NCI-H510A (cell line): ENCODE measurements around the gene RLN3.
A peak's percentile ranks its signal among the peaks of the same experiment; 100 is the strongest.

Source experiments
- DNase-seq: peaks from one replicate; lab custom pipeline; 2025; lab: John Stamatoyannopoulos, UW

The RLN3 gene, protein sequence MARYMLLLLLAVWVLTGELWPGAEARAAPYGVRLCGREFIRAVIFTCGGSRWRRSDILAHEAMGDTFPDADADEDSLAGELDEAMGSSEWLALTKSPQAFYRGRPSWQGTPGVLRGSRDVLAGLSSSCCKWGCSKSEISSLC

DNA sequence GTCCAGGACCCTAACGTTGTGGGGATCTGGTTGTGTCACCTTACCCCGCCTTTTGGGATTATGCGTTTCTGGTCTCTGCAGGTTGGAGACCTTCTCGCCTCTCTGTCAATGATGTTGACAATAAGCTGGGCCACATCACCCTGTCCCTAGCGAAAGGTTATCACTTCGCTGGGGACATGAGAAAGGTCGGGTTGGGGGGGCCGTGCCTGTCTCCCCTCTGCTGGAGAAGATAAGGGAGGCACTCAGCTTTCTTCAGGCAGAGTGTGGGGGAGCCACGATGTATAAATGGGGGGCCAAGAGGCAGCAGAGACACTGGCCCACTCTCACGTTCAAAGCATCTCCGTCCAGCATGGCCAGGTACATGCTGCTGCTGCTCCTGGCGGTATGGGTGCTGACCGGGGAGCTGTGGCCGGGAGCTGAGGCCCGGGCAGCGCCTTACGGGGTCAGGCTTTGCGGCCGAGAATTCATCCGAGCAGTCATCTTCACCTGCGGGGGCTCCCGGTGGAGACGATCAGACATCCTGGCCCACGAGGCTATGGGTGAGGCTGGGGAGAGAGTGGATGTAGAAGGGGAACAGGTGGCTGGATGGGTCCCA, at the start of gene RLN3:
Gene RLN3 (plus strand): TSS at position 293 of the 595 bp plus-strand sequence. CDS start 57 bp downstream, at position 350.
- DNase-seq = no peak

GRCh38 chr19:13978351-13979243, 49.4 kb upstream of the RLN3 start:
- no peak for DNase-seq

- DNase-seq = no peak
Measured at GRCh38 chr19:13979244-13979615, 48.7 kb upstream of the RLN3 start.

- no peak for DNase-seq
Measured at GRCh38 chr19:13979686-13980085, 48.3 kb upstream of the RLN3 start.

- no peak for DNase-seq
Measured at GRCh38 chr19:13980340-13980739, 47.6 kb upstream of the RLN3 start.

GRCh38 chr19:13981021-13981420, 46.9 kb upstream of the RLN3 start:
- no peak for DNase-seq

DNA sequence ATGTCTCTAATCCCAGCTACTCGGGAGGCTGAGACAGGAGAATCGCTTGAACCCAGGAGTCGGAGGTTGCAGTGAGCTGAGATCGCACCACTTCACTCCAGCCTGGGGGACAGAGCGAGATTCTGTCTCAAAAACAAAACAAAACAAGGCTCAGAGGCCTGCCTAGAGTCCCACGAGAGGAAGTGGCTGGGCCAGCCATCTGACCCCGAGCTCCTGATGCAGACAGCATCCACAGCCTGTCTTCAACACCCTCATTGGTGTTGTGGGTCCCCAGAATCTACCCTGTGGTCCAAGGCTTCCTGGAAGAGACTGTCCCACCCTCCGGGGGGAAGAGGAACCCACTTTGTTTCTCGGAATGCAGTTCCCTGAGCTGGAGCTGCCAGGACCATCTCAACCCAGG, 46.5 kb upstream of the RLN3 start:
- no peak for DNase-seq

- no peak for DNase-seq
Measured at GRCh38 chr19:13981988-13982501, 45.9 kb upstream of the RLN3 start.

DNA sequence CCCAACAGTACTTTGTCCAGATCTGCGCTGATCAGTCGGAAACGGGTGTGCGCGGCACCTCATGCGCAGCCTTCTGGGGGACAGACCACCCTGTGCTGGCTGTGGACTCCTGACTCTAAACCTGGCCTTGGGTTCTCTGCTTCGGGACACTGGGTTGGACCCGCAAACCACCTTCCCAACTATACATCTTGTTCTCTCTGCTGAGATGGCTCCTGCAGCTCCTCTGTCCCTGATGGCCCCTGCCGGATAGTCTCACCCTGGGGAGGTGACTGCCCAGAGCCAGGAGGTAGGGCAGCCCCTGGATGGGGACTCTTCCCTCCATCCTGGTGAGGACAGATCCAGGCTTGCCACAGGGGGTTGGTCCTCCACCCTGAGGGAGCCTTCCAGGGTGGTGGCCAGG, 45.2 kb upstream of the RLN3 start:
- no peak for DNase-seq

- DNase-seq = peak; percentile 91
Measured at GRCh38 chr19:13983213-13983889, 44.6 kb upstream of the RLN3 start.

DNA sequence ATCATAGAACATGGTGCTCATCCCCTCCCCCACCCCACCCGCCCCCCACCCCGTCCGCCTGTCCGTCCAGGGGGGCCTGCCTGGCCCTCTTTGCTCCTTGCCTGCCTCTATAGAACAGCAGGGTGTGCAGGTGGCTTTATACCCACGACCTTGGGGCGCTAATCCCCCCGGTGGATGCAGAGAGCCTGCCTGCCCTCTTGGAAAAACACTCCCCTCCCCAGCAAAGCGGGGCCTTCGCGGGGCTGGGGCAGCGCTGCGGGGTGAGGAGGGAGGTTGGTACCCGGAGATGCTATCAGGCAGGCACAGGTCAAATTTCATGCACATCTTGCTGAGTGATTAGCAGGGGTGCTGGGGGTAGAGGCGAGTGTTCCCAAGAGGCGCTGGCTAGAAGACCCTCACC, 43.8 kb upstream of the RLN3 start:
- DNase-seq = no peak

DNA sequence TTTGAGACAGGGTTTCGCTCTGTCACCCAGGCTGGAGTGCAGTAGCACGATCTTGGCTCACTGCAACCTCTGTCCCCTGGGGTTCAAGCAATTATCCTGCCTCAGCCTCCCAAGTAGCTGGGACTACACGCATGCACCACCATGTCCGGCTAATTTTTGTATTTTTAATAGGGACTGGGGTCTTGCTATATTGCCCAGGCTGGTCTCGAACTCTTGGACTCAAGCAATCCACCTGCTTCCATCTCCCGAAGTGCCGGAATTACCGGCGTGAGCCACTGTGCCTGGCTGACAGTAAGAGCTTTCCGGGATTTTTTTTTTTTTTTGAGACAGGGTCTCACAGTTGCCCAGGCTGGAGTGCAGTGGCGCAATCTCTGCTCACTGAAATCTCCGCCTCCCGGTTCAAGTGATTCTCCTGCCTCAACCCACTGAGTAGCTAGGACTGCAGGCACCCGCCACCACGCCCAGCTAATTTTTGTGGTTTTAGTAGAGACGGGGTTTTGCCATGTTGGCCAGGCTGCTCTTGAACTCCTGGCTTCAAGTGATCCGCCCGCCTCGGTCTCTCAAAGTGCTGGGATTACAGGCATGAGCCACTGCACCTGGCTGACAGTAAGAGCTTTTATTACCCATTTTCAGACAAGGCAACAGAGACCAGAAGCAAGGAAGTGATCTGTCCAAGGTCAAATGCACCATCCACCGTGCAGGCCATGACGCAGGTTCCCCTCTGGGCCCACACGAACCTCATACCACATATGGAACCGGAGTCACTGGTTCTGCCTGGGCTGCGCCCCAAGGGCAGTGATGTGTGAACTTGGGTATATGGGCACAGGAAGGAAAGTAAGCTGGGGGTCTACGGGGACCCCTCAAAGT, 42.8 kb upstream of the RLN3 start:
- DNase-seq = no peak

DNA sequence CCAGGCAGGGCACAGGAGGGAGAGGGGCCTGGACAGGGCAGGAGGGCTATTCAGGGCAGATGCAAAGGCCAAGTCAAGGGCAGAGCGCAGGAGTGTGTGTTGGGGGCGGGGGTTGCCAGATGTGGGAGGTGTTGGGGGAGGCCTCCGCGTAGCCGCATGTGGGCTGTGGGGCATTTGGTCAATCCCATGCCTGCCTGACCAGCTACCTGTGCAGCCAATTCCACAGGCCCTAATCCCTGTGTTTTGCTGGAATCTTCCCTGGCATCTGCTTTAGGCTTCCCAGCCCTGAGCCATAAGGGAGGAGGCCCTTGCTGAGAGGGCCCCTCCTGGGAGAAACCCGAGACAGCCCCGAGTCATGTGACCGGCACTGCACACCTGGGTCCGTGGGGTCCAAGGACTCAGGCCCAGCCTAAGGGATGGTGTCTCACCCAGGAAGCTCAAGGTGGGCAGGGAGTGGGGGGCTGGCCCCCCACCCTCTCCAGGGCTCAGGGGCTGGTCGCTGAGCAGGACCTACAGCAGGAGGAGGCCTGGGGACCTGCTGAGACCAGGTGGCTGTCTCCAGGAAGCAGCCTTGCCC, 42.1 kb upstream of the RLN3 start:
- DNase-seq = peak; percentile 58

- peak; percentile 83 for DNase-seq
Measured at GRCh38 chr19:13986348-13986904, 41.5 kb upstream of the RLN3 start.

- no peak for DNase-seq
Measured at GRCh38 chr19:13987101-13987890, 40.7 kb upstream of the RLN3 start.

DNA sequence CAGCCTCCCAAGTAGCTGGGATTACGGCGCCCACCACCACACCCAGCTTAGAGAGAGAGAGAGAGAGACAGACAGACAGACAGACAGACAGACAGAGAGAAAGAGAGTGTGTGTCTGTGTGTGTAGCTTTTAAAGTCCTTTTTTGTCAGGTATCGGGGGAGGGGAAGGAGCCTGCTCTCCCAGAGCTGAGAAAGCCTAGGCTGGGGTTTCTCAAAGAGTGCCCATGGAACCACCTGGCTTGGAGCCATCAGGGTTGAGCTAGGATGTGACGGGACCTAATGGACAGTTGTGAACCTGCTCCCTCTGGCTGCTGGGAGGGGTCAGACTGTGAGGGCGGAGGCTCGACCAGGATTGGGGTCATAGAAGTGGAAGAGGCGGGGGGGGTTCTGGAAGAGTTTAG, 38.5 kb upstream of the RLN3 start:
- no peak for DNase-seq

DNA sequence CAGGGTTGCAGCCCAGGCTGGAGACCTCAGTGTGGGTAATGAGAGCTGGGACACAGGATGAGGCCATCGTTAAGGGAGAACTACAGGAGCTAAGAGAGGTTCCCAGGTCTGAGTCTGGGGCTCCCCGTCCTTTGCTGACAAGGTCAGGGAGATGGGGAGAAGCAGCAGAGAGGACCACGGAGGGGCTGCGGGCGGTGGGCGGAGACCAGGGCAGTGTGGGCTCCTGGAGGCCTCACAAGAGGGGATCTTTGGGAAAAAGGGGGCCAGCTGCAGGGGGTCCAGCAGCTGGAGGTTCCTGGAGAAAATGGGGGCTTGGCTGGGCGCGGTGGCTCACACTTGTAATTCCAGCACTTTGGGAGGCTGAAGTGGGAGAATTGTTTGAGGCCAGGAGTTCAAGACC, 37.9 kb upstream of the RLN3 start:
- DNase-seq = no peak

GRCh38 chr19:13992025-13992424, 35.9 kb upstream of the RLN3 start:
- no peak for DNase-seq

GRCh38 chr19:13993590-13994300, 34.2 kb upstream of the RLN3 start:
- no peak for DNase-seq
